ENCODE data around the gene SRL. TPM values are rescaled to one million over a fixed set of nuclear protein-coding genes. Genes with fewer than 3 reads are reported as not detected.

SRL gene
- total RNA-seq, 4 donors from 2014 or later = 0.16 to 1.4 (median 0.52) TPM

DNA sequence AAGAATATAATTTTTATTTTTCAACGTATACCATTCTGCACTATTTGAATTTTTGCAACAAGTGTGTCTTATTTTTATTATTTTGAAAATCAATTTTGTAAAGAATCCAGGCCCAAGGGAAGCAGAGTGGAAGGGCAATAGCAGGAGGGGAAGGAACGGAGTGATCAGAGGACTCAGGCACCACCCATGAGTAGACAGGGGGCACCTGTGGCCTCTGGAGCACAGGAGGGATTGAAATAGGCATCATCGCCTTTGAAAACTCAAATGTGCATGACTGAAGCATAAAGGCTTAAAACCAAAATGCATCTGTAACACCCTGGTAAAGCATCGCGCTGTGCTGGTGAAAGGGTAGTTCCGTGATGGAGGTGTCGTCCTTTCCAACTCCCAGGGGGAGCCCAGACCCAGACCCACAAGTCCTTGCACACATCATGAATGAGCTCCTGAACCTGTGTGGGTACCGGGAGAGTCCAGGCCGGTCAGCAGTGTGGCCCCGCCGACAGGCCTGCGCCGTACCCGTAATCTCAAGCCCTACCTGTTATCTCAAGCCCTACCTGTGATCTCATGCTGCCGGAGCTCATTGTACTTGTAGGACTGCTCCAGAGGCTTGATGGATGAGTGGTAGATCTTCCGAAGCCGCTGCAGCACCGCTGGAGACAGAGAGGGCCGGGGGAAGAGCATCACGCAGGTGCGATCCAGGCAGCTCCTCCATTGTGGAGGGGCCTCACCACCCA lies 39.1 kb downstream of the SRL start:
- WGBS = 94% methylated on average over 7 of the region's 21 CpGs
- TF ChIP-seq CTCF (IDR thresholded peaks at IDR 0.05) (no peak), POLR2A (IDR thresholded peaks at IDR 0.05) (no peak), EP300 (IDR thresholded peaks at IDR 0.05) (no peak), POLR2AphosphoS5 (IDR thresholded peaks at IDR 0.05) (no peak)
- H3K27me3 ChIP-seq = no peaks in the 10 kb centered on the region
- peaks cover 8% of the 10 kb centered on the region for H3K4me1 ChIP-seq
- no peak overlapping the region for H3K4me3 ChIP-seq
- no peak overlapping the region for H3K27ac ChIP-seq
- H3K9me3 ChIP-seq = no peaks in the 10 kb centered on the region
- no peaks in the 10 kb centered on the region for H3K36me3 ChIP-seq
- DNase-seq (ENCODE audit: low spot score in 2 of 2) = no peak

DNA sequence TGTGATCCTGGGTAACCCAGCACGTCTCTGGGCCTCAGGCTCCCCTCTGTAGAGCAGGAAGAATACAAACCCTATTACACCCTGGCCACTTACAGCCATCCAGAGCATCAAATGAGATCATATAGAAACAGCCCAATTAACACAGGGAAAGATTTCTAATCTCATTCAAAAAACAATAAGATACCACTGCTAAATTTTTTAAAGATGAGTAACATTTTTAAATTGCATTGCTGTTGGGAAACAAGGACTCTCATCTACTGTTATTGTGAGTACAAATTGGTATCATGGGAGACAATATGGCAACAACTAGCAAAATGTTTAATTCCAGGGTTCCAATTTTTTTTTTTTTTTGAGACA lies 41.1 kb downstream of the SRL start:
- 100% methylated on average over 1 of the region's 1 CpG for whole genome bisulfite sequencing

GRCh38 chr16:4200000-4200780 lies 41.7 kb downstream of the SRL start:
- DNase-seq (ENCODE audit: low spot score in 2 of 2) = no peak
- H3K27me3 ChIP-seq = no peaks in the 10 kb centered on the region
- H3K36me3 ChIP-seq = no peaks in the 10 kb centered on the region
- WGBS = 63% methylated on average over 8 of the region's 15 CpGs
- no peak overlapping the region for H3K27ac ChIP-seq
- TF ChIP-seq CTCF (IDR thresholded peaks at IDR 0.05) = peak; percentile 38 to 57
- no peak for TF ChIP-seq POLR2AphosphoS5 (IDR thresholded peaks at IDR 0.05)
- TF ChIP-seq EP300 (IDR thresholded peaks at IDR 0.05) = no peak
- H3K9me3 ChIP-seq = no peaks in the 10 kb centered on the region
- H3K4me3 ChIP-seq = no peak overlapping the region
- peaks cover 8% of the 10 kb centered on the region for H3K4me1 ChIP-seq

More for the DNA sequence above, 41.1 kb downstream of the SRL start:
- no peak for DNase-seq (ENCODE audit: low spot score in 2 of 2)
- H3K27ac ChIP-seq = no peak overlapping the region
- no peaks in the 10 kb centered on the region for H3K27me3 ChIP-seq
- no peak overlapping the region for H3K4me3 ChIP-seq
- TF ChIP-seq POLR2AphosphoS5 (IDR thresholded peaks at IDR 0.05) (no peak), EP300 (IDR thresholded peaks at IDR 0.05) (no peak), CTCF (IDR thresholded peaks at IDR 0.05) (no peak), POLR2A (IDR thresholded peaks at IDR 0.05) (no peak)
- peaks cover 8% of the 10 kb centered on the region for H3K4me1 ChIP-seq
- no peaks in the 10 kb centered on the region for H3K36me3 ChIP-seq
- H3K9me3 ChIP-seq = no peaks in the 10 kb centered on the region

DNA sequence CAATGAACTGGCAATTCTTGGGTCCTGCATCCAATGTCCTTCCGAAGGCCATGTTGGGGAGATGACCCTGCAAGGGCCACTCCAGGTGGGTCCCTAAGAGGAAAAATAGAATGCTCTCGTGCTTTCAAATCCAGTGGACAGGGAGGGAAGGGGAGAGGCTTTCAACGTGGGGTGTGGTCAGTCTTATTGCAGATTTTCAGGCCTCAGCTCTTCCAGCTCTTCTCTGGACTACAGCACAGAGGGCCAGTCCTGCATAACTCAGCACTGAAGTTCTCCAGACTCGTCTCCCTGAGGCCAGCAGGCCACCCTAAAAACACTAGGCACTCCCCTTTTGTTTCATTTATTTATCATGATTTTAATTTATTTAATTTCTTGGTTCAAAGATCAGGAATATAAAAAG lies 43.1 kb downstream of the SRL start:
- H3K36me3 ChIP-seq = no peaks in the 10 kb centered on the region
- H3K27me3 ChIP-seq = no peaks in the 10 kb centered on the region
- 82% methylated on average over 4 of the region's 4 CpGs for WGBS
- no peak overlapping the region for H3K4me3 ChIP-seq
- no peak overlapping the region for H3K27ac ChIP-seq
- DNase-seq (ENCODE audit: low spot score in 2 of 2) = no peak
- no peak for TF ChIP-seq POLR2A (IDR thresholded peaks at IDR 0.05)
- no peak for TF ChIP-seq CTCF (IDR thresholded peaks at IDR 0.05)
- TF ChIP-seq POLR2AphosphoS5 (IDR thresholded peaks at IDR 0.05) = no peak
- TF ChIP-seq EP300 (IDR thresholded peaks at IDR 0.05) = no peak
- H3K4me1 ChIP-seq = peaks cover 8% of the 10 kb centered on the region
- H3K9me3 ChIP-seq = no peaks in the 10 kb centered on the region

- no peak overlapping the region for H3K27ac ChIP-seq
- H3K27me3 ChIP-seq = no peaks in the 10 kb centered on the region
- 89% methylated on average over 4 of the region's 4 CpGs for WGBS
- H3K4me1 ChIP-seq = no peaks in the 10 kb centered on the region
- no peak for TF ChIP-seq POLR2A (IDR thresholded peaks at IDR 0.05)
- TF ChIP-seq EP300 (IDR thresholded peaks at IDR 0.05) = no peak
- TF ChIP-seq POLR2AphosphoS5 (IDR thresholded peaks at IDR 0.05) = no peak
- TF ChIP-seq CTCF (IDR thresholded peaks at IDR 0.05) = no peak
- no peaks in the 10 kb centered on the region for H3K36me3 ChIP-seq
- H3K9me3 ChIP-seq = no peaks in the 10 kb centered on the region
- H3K4me3 ChIP-seq = no peak overlapping the region
- no peak for DNase-seq (ENCODE audit: low spot score in 2 of 2)
Observed at GRCh38 chr16:4194661-4195060, 47.2 kb downstream of the SRL start.

Data from suprapubic skin (tissue), 4 donors.